HG03439 (cell line): ENCODE data around the gene FAM241A.

Experiments
- ATAC-seq: cut with Tn5 transposase; IDR thresholded peaks from one replicate; pipeline ENCODE4 v1.9.1; 2021; ENCODE audit warnings: mild to moderate bottlenecking, moderate library complexity; ENCODE audit not compliant: unreplicated experiment

The FAM241A gene

GRCh38 chr4:112210777-112211176 is 65.5 kb downstream of the FAM241A start:
- ATAC-seq = no peak

GRCh38 chr4:112213091-112213490 is 67.8 kb downstream of the FAM241A start:
- ATAC-seq = no peak

GRCh38 chr4:112213856-112214255 is 68.6 kb downstream of the FAM241A start:
- ATAC-seq = no peak

- ATAC-seq = peak; percentile 58
Observed at GRCh38 chr4:112214390-112215264, 69.4 kb downstream of the FAM241A start.

GRCh38 chr4:112219826-112220366 is 74.6 kb downstream of the FAM241A start:
- no peak for ATAC-seq

GRCh38 chr4:112222219-112222955 is 77.1 kb downstream of the FAM241A start:
- no peak for ATAC-seq

- ATAC-seq = no peak
Observed at GRCh38 chr4:112225157-112225556, 79.9 kb downstream of the FAM241A start.

- peak; percentile 90 for ATAC-seq
Observed at GRCh38 chr4:112230879-112231778, 85.9 kb downstream of the FAM241A start.

- peak; percentile 74 for ATAC-seq
Observed at GRCh38 chr4:112231779-112232713, 86.8 kb downstream of the FAM241A start, which contains the start of gene AP1AR. AP1AR (plus strand) TSS chr4:112231787; CDS start chr4:112232092, 305 bp downstream.

- ATAC-seq = no peak
Observed at GRCh38 chr4:112234952-112235609, 89.8 kb downstream of the FAM241A start.

- ATAC-seq = no peak
Observed at GRCh38 chr4:112236040-112236439, 90.8 kb downstream of the FAM241A start.

GRCh38 chr4:112238833-112239232 is 93.6 kb downstream of the FAM241A start:
- no peak for ATAC-seq
